ENCODE measurements around the gene MAPT.

Gene MAPT

DNA sequence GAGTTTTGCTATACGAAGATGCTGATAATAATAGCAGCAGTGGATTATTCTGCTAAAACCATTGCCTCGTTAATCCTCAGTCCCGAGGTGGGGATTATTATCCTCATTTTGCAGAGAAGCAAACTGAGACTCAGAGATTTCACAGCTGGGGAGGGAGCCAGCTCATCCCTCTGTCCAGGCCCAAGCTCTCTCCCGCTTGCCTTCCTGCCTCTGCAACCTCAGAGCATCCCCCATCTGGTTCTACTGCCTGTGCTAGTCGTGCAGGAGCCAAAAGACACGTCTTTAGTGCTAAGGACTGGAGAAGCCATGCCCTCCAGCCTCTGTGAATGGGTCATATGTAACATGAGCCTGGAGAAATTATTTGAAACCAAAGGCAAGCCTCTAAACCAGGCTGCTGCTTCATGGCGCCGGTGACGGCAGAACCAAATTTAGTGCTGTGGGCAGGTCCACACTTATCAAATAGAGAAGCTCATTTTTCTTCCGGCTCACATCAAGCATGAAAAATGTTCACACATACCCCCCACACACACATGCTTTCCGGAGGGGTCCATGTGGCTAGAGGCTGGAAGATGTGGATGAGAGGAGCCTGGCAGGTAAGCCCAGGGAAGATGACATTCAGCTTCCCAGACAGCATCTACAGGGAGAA is 13.5 kb downstream of the MAPT start:
- no peak for TF ChIP-seq ZC3H10 (CRISPR knock-in tag; IDR thresholded peaks at IDR 0.05)
- no peak for TF ChIP-seq CSDC2 (CRISPR knock-in tag; IDR thresholded peaks at IDR 0.05)
- no peak for TF ChIP-seq ZFP30 (CRISPR knock-in tag; IDR thresholded peaks at IDR 0.05)
- no peak for TF ChIP-seq OSR1 (CRISPR knock-in tag; IDR thresholded peaks at IDR 0.05)
- no peak; the same call in 2 of the 3 replicates for ATAC-seq

DNA sequence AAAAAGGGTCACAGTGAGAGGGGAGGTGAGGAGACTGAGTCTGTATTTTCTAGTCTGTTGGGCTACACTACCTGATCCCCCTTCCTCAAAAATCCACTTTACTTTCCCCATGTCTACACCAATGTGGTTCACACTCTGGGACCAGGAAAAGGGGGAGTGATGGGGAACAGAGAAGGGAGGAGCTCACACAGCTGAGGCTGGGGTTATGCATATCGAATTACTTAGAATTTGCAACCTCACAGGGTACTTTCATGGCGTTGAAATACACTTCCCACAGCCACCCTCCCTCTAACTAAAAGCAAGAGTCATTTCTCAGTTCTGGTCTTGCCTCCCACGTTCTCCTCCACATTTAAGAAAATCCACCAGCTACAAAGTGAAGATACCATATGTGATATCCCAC is 14.1 kb downstream of the MAPT start:
- TF ChIP-seq, protein P1, sequence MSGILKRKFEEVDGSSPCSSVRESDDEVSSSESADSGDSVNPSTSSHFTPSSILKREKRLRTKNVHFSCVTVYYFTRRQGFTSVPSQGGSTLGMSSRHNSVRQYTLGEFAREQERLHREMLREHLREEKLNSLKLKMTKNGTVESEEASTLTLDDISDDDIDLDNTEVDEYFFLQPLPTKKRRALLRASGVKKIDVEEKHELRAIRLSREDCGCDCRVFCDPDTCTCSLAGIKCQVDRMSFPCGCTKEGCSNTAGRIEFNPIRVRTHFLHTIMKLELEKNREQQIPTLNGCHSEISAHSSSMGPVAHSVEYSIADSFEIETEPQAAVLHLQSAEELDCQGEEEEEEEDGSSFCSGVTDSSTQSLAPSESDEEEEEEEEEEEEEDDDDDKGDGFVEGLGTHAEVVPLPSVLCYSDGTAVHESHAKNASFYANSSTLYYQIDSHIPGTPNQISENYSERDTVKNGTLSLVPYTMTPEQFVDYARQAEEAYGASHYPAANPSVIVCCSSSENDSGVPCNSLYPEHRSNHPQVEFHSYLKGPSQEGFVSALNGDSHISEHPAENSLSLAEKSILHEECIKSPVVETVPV (CRISPR knock-in tag; IDR thresholded peaks at IDR 0.05), result no peak
- TF ChIP-seq OSR1 (CRISPR knock-in tag; IDR thresholded peaks at IDR 0.05) (no peak), SNAI2 (CRISPR knock-in tag; IDR thresholded peaks at IDR 0.05) (no peak)
- TF ChIP-seq, protein P2, sequence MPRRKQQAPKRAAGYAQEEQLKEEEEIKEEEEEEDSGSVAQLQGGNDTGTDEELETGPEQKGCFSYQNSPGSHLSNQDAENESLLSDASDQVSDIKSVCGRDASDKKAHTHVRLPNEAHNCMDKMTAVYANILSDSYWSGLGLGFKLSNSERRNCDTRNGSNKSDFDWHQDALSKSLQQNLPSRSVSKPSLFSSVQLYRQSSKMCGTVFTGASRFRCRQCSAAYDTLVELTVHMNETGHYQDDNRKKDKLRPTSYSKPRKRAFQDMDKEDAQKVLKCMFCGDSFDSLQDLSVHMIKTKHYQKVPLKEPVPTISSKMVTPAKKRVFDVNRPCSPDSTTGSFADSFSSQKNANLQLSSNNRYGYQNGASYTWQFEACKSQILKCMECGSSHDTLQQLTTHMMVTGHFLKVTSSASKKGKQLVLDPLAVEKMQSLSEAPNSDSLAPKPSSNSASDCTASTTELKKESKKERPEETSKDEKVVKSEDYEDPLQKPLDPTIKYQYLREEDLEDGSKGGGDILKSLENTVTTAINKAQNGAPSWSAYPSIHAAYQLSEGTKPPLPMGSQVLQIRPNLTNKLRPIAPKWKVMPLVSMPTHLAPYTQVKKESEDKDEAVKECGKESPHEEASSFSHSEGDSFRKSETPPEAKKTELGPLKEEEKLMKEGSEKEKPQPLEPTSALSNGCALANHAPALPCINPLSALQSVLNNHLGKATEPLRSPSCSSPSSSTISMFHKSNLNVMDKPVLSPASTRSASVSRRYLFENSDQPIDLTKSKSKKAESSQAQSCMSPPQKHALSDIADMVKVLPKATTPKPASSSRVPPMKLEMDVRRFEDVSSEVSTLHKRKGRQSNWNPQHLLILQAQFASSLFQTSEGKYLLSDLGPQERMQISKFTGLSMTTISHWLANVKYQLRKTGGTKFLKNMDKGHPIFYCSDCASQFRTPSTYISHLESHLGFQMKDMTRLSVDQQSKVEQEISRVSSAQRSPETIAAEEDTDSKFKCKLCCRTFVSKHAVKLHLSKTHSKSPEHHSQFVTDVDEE (CRISPR knock-in tag; IDR thresholded peaks at IDR 0.05), result no peak
- TF ChIP-seq, protein P3, sequence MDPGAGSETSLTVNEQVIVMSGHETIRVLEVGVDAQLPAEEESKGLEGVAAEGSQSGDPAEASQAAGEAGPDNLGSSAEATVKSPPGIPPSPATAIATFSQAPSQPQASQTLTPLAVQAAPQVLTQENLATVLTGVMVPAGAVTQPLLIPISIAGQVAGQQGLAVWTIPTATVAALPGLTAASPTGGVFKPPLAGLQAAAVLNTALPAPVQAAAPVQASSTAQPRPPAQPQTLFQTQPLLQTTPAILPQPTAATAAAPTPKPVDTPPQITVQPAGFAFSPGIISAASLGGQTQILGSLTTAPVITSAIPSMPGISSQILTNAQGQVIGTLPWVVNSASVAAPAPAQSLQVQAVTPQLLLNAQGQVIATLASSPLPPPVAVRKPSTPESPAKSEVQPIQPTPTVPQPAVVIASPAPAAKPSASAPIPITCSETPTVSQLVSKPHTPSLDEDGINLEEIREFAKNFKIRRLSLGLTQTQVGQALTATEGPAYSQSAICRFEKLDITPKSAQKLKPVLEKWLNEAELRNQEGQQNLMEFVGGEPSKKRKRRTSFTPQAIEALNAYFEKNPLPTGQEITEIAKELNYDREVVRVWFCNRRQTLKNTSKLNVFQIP (CRISPR knock-in tag; IDR thresholded peaks at IDR 0.05; ENCODE audit: borderline replicate concordance, low read depth), result no peak
- ATAC-seq, result no peak

DNA sequence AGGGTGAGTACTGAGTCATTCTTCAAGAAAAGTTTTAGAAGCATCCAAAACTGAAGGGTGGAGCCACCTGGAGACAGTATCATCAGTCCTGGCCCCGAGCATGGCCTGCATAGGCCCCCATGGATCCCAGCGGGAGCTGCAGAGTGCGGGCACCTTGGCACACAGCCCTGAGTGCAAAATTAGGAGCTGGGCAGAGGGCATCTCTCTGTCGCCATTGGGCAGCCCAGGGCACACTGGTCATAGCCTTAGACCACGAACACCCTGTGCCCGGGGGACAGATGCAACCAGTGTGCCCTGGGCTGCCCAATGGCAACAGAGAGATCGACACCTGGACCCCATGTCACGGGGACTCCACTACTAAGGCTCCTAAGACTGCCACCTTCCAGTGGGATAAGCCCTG is 14.6 kb downstream of the MAPT start:
- TF ChIP-seq, protein P3 (CRISPR knock-in tag; IDR thresholded peaks at IDR 0.05; ENCODE audit: borderline replicate concordance, low read depth), result no peak
- TF ChIP-seq PPARA (CRISPR knock-in tag; IDR thresholded peaks at IDR 0.05; ENCODE audit: borderline replicate concordance) (no peak), CSDC2 (CRISPR knock-in tag; IDR thresholded peaks at IDR 0.05) (no peak), ZNF70 (CRISPR knock-in tag; IDR thresholded peaks at IDR 0.05) (no peak), ZFP3 (CRISPR knock-in tag; IDR thresholded peaks at IDR 0.05) (no peak), ARNTL (CRISPR knock-in tag; IDR thresholded peaks at IDR 0.05; ENCODE audit: borderline replicate concordance, low read depth) (no peak), ZFP30 (CRISPR knock-in tag; IDR thresholded peaks at IDR 0.05) (no peak), GLIS3 (CRISPR knock-in tag; IDR thresholded peaks at IDR 0.05) (no peak), RARB (CRISPR knock-in tag; IDR thresholded peaks at IDR 0.05) (no peak), BACH2 (CRISPR knock-in tag; IDR thresholded peaks at IDR 0.05; ENCODE audit: borderline replicate concordance) (no peak)
- TF ChIP-seq, protein P1 (CRISPR knock-in tag; IDR thresholded peaks at IDR 0.05), result no peak
- TF ChIP-seq, protein P4, sequence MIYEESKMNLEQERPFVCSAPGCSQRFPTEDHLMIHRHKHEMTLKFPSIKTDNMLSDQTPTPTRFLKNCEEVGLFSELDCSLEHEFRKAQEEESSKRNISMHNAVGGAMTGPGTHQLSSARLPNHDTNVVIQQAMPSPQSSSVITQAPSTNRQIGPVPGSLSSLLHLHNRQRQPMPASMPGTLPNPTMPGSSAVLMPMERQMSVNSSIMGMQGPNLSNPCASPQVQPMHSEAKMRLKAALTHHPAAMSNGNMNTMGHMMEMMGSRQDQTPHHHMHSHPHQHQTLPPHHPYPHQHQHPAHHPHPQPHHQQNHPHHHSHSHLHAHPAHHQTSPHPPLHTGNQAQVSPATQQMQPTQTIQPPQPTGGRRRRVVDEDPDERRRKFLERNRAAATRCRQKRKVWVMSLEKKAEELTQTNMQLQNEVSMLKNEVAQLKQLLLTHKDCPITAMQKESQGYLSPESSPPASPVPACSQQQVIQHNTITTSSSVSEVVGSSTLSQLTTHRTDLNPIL (CRISPR knock-in tag; IDR thresholded peaks at IDR 0.05; ENCODE audit: low read depth), result no peak
- ATAC-seq, result no peak

DNA sequence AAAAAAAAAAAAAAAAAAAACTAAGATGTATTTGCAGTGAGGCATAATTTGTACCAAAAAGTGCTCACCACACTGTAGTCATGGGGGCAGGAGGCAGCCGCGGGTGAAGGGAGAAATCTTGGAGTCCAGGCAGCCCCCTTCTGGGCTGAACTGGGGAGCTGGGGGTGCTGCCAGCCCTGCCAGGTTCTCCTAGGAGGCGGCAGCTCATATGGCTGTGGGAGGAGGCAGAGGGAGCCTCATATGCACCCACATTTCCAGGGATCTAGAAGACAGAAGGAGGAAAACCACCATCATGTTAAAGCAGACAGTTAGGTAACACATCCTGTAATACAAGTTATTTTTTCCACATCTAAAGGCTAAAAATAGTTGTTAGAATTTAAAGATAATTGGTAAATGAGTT is 16.3 kb downstream of the MAPT start:
- no peak for ATAC-seq
- TF ChIP-seq, protein P4 (CRISPR knock-in tag; IDR thresholded peaks at IDR 0.05; ENCODE audit: low read depth), result no peak
- TF ChIP-seq ZFP3 (CRISPR knock-in tag; IDR thresholded peaks at IDR 0.05) (no peak), CSDC2 (CRISPR knock-in tag; IDR thresholded peaks at IDR 0.05) (no peak), OSR1 (CRISPR knock-in tag; IDR thresholded peaks at IDR 0.05) (no peak), SNAI2 (CRISPR knock-in tag; IDR thresholded peaks at IDR 0.05) (no peak), BACH2 (CRISPR knock-in tag; IDR thresholded peaks at IDR 0.05; ENCODE audit: borderline replicate concordance) (no peak), RARB (CRISPR knock-in tag; IDR thresholded peaks at IDR 0.05) (no peak), TCF4 (CRISPR knock-in tag; IDR thresholded peaks at IDR 0.05; ENCODE audit: borderline replicate concordance) (no peak), PPARA (CRISPR knock-in tag; IDR thresholded peaks at IDR 0.05; ENCODE audit: borderline replicate concordance) (no peak), ISL1 (CRISPR knock-in tag; IDR thresholded peaks at IDR 0.05) (no peak)
- TF ChIP-seq, protein P1 (CRISPR knock-in tag; IDR thresholded peaks at IDR 0.05), result no peak

Measured in SK-N-SH treated with all-trans-retinoic acid at 6 μM for 48 hours (cell line).